WTC11 (cell line): ENCODE results near the gene GREB1.

Experiments used
- TF ChIP-seq, protein P1 (sequence below): sonication (generic); formaldehyde crosslinking; conservative IDR thresholded peaks from 2 replicates; pipeline ENCODE4 v1.8.1; 2023; ENCODE audit warnings: mild to moderate bottlenecking, low read depth, missing genetic modification reagents, moderate library complexity
- TF ChIP-seq, protein P2 (sequence below): sonication (generic); formaldehyde crosslinking; IDR thresholded peaks from 2 replicates; pipeline ENCODE4 v1.8.0; 2022; ENCODE audit warnings: mild to moderate bottlenecking, missing genetic modification reagents
- TF ChIP-seq, protein P3 (sequence below): fragments of 200-600 bp; IDR thresholded peaks from 2 replicates; pipeline ENCODE4 v1.8.0; 2022; ENCODE audit warnings: antibody characterized with exemption

DNA sequence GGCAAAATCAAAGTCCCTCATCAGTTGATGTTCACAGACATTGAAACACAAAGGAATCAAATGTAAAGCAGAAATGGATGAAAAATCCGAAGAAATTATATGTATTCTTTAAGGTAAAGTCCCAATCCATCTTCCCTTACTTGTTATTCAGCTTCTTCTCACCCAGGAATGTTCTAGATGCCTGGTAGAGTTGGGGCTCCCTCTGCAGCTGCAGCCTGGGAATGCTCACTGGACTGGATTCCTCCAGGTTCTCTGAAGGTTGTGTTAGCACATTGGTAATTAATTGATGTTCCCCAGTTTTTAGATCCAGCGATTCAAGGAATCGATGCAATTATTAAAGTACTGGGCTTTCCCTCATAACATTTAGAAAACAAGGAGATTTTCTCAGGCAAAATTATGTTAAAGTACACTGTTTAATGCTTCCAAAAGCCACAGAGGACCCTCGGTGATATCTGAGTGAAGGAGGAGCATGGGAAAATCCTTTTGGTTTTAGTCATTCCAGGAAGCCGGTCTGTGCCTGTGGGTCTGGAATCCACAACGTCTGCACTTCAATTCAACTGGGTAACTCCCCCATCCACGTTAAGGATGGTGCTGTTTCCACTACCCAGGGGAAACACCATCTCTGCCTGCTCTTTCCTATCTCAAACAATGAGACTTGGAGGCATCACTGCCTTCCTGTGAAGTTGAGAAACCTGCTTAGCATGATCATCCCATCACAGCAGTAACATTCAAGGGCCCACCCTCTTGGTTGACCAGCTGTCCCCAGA, 114.2 kb downstream of the GREB1 start:
- TF ChIP-seq, protein P1, sequence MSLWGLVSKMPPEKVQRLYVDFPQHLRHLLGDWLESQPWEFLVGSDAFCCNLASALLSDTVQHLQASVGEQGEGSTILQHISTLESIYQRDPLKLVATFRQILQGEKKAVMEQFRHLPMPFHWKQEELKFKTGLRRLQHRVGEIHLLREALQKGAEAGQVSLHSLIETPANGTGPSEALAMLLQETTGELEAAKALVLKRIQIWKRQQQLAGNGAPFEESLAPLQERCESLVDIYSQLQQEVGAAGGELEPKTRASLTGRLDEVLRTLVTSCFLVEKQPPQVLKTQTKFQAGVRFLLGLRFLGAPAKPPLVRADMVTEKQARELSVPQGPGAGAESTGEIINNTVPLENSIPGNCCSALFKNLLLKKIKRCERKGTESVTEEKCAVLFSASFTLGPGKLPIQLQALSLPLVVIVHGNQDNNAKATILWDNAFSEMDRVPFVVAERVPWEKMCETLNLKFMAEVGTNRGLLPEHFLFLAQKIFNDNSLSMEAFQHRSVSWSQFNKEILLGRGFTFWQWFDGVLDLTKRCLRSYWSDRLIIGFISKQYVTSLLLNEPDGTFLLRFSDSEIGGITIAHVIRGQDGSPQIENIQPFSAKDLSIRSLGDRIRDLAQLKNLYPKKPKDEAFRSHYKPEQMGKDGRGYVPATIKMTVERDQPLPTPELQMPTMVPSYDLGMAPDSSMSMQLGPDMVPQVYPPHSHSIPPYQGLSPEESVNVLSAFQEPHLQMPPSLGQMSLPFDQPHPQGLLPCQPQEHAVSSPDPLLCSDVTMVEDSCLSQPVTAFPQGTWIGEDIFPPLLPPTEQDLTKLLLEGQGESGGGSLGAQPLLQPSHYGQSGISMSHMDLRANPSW (CRISPR knock-in tag), result no peak
- TF ChIP-seq, protein P2, sequence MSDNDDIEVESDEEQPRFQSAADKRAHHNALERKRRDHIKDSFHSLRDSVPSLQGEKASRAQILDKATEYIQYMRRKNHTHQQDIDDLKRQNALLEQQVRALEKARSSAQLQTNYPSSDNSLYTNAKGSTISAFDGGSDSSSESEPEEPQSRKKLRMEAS (CRISPR knock-in tag), result no peak
- TF ChIP-seq, protein P3, sequence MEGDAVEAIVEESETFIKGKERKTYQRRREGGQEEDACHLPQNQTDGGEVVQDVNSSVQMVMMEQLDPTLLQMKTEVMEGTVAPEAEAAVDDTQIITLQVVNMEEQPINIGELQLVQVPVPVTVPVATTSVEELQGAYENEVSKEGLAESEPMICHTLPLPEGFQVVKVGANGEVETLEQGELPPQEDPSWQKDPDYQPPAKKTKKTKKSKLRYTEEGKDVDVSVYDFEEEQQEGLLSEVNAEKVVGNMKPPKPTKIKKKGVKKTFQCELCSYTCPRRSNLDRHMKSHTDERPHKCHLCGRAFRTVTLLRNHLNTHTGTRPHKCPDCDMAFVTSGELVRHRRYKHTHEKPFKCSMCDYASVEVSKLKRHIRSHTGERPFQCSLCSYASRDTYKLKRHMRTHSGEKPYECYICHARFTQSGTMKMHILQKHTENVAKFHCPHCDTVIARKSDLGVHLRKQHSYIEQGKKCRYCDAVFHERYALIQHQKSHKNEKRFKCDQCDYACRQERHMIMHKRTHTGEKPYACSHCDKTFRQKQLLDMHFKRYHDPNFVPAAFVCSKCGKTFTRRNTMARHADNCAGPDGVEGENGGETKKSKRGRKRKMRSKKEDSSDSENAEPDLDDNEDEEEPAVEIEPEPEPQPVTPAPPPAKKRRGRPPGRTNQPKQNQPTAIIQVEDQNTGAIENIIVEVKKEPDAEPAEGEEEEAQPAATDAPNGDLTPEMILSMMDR, result no peak
